Pancreas (tissue), 10 donors: ENCODE data around the gene ATG10. TPM values are rescaled to one million over a fixed set of nuclear protein-coding genes. Genes with fewer than 3 reads are reported as not detected.

Source experiments
- ATAC-seq, 4 donors: fragments of 200-7000 bp; cut with Tn5 transposase; one replicate each; pipeline versions ENCODE4 v1.8.0 to v1.9.1; 2020; ENCODE audit warnings: mild to moderate bottlenecking in 4 of 4, moderate library complexity in 4 of 4
- DNase-seq, 6 donors: peaks; one replicate each; pipeline ENCODE4 v3.0.0-alpha.2; 2020
- FAIRE-seq: peaks from 2 replicates; lab custom pipeline; 2012; peaks lifted over from hg19 to GRCh38; lab: Jason Lieb, UNC
- H3K27ac ChIP-seq, 4 donors: fragments of 200-600 bp; sonication (generic); 1 replicate in 3 of 4; 2 replicates in 1 of 4; pipeline versions ENCODE4 v1.5.0 to v1.8.0; 2020
- H3K27me3 ChIP-seq, 4 donors: fragments of 200-600 bp; one replicate each; pipeline ENCODE4 v1.8.0; 2021
- H3K36me3 ChIP-seq, 3 donors: fragments of 200-600 bp; sonication (generic) in 1 of 3; one replicate each; pipeline versions ENCODE4 v1.5.0 to v1.8.0; 2020 to 2021
- H3K4me1 ChIP-seq, 3 donors: fragments of 200-600 bp; one replicate each; pipeline ENCODE4 v1.8.0; 2021
- H3K4me3 ChIP-seq, 4 donors: fragments of 200-600 bp; sonication (generic) in 2 of 4; one replicate each; pipeline versions ENCODE4 v1.5.0 to v1.8.0; 2020 to 2021
- H3K9me3 ChIP-seq, 4 donors: fragments of 200-600 bp; one replicate each; pipeline ENCODE4 v1.8.0; 2021
- WGBS, 2 donors: extraction: QIAGEN DNeasy Blood & Tissue Kit; methylation state at CpG; one replicate each; pipeline ENCODE4 v1.1.7; 2013; 5-methylcytosine and 5-hydroxymethylcytosine counted together
- intact Hi-C, 3 donors: fragments of 100-400 bp; cut with DNase I; formaldehyde crosslinking; loops; one replicate each; pipeline versions ENCODE4 v1.11.1 to v1.14.2; 2022
- polyA plus RNA-seq, 2 donors: library from polyadenylated mRNA; stranded (reverse); fragments of 200-250 nt; gene quantifications; one replicate each; pipeline ENCODE4 v1.2.3, GENCODE V29; 2013
- total RNA-seq, 6 donors: library from RNA; stranded (reverse); fragmentation: NEBNext Ultra II Directional in 4 of 6; extraction: Animal tissue kit (Norgen Biotek cat#: 25700) in 4 of 6; gene quantifications; one replicate each; pipeline versions ENCODE4 v1.2.1 to v1.2.4, GENCODE V29; 2021 to 2023
- TF ChIP-seq, protein P1 (sequence below), 4 donors: fragments of 200-600 bp; sonication (generic) in 3 of 4; IDR thresholded peaks; one replicate each; pipeline versions ENCODE4 v1.5.0 to v1.8.0; 2021; ENCODE audit warnings: antibody characterized with exemption in 4 of 4
- donor health status: healthy with polysubstance abuse.
- donor health status: DM: no; HTN: no; CAD: no; lungs with moderate emphysema.
- donor health status: DM: no; HTN: no; CAD: no.
- donor health status: control.
- donor health status: control.
- donor health status: Bipolar disorder and iron deficiency.
- donor health status: DM: yes; HTN: yes; CAD: no.
- donor health status: DM: no; HTN: no; CAD: no.
- donor health status: DM: no; HTN: no; CAD: no.
- donor health status: DM: yes; HTN: yes; CAD: no.

ATG10 gene
- total and polyA plus RNA-seq, 8 donors, result 3.3 to 5.2 (median 3.5) TPM

DNA sequence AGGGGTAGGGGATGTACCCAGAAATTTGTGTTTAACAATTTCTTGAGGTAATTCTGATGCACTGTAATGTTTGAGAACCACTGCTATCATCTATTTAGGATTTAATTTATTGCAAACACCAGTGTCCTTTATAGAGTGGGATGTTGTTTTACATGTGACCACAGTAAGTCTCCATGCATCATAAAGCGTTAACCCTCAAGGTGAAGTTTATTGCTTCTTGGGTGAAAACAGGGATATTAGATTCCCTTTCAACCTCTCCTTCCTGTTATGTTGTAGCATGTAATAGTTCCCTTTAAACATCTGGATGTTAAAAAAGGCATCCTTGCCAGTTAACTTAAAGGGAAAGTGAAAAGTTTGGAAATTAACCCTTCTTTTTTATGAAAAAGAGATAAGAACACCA is 35.8 kb upstream of the ATG10 start:
- no peak for DNase-seq
- intact Hi-C loops, result no loop called here
- Histone ChIP-seq H3K36me3 (no peaks in the 10 kb centered on the region), H3K27me3 (no peaks in the 10 kb centered on the region), H3K4me1 (no peaks in the 10 kb centered on the region), H3K9me3 (no peaks in the 10 kb centered on the region), H3K27ac (no peak overlapping the region), H3K4me3 (no peak overlapping the region)
- TF ChIP-seq, protein P1, sequence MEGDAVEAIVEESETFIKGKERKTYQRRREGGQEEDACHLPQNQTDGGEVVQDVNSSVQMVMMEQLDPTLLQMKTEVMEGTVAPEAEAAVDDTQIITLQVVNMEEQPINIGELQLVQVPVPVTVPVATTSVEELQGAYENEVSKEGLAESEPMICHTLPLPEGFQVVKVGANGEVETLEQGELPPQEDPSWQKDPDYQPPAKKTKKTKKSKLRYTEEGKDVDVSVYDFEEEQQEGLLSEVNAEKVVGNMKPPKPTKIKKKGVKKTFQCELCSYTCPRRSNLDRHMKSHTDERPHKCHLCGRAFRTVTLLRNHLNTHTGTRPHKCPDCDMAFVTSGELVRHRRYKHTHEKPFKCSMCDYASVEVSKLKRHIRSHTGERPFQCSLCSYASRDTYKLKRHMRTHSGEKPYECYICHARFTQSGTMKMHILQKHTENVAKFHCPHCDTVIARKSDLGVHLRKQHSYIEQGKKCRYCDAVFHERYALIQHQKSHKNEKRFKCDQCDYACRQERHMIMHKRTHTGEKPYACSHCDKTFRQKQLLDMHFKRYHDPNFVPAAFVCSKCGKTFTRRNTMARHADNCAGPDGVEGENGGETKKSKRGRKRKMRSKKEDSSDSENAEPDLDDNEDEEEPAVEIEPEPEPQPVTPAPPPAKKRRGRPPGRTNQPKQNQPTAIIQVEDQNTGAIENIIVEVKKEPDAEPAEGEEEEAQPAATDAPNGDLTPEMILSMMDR (IDR thresholded peaks at IDR 0.05), result no peak
- ATAC-seq, result no peak
- no peak for FAIRE-seq
- WGBS, 2 donors, result 64 to 79% methylated on average over 1 of the region's 1 CpG

DNA sequence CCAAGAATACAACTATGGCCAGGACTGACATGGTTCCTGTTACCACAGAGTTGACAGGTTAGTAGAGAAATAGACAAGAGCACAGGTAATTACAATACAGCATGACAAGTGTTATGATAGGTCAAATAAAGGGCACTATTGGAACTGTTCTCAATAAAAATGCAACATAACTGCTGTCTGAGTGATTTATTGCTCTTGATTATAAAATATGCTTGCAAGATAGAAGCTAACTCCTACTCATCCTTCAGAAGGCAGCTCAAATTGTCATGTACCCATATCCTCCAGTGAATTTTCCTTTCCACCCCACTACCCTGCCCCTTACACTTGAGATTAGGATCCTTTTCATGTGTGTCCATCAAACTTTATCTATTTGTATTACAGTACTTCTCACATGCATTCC is 35.1 kb upstream of the ATG10 start:
- DNase-seq (no peak), ATAC-seq (no peak), FAIRE-seq (no peak)
- Histone ChIP-seq H3K36me3 (no peaks in the 10 kb centered on the region), H3K4me3 (no peak overlapping the region), H3K27ac (no peak overlapping the region), H3K4me1 (no peaks in the 10 kb centered on the region), H3K9me3 (no peaks in the 10 kb centered on the region), H3K27me3 (no peaks in the 10 kb centered on the region)
- TF ChIP-seq, protein P1 (IDR thresholded peaks at IDR 0.05), result no peak
- intact Hi-C loops, result no loop called here

DNA sequence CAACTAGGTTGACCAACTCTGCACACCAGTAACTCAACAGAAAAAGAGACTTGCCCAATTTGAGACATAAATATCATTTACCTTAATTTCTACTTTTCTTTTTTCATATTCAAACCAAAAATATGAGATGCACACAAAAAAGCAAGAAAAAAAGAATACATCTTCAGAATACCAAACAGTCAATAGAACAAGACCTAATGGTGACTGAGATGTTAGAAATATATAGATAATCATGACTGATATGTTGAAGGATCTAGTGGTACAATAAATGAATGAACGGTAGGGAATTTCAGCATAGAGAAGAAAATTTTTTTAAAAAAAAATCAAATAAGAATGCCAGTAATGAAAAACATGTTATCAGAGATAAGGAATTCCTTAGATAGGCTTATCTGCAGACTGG is 29.1 kb upstream of the ATG10 start:
- Histone ChIP-seq H3K9me3 (no peaks in the 10 kb centered on the region), H3K4me1 (no peaks in the 10 kb centered on the region), H3K27ac (no peak overlapping the region), H3K27me3 (no peaks in the 10 kb centered on the region), H3K4me3 (no peak overlapping the region), H3K36me3 (no peaks in the 10 kb centered on the region)
- FAIRE-seq, result no peak
- no peak for ATAC-seq
- no peak for DNase-seq
- 47 to 76% methylated on average over 1 of the region's 1 CpG for WGBS, 2 donors
- TF ChIP-seq, protein P1 (IDR thresholded peaks at IDR 0.05), result no peak
- intact Hi-C loops, result no loop called here

DNA sequence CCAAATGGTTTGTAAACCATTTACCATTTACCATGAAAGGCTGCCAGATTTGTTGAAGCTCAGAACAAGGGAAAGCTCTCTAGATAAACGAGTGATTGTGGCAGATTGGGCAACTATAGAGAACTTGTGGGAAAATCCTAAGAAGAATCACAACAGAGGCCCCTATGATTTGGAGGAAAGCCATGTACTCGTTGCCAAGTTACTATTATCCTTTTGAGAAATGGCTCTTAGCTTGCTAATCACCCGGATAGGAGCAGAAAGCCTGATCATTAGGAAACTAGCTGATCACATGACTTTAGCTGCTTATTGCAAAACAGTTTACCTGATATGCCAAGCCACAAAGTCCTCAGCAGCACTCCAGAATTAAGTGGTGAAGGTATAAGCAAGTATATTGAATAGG is 23.5 kb upstream of the ATG10 start:
- Histone ChIP-seq H3K36me3 (no peaks in the 10 kb centered on the region), H3K4me3 (no peak overlapping the region), H3K27ac (no peak overlapping the region), H3K27me3 (no peaks in the 10 kb centered on the region), H3K4me1 (no peaks in the 10 kb centered on the region), H3K9me3 (no peaks in the 10 kb centered on the region)
- 13 to 21% methylated on average over 3 of the region's 3 CpGs for WGBS, 2 donors
- no peak for FAIRE-seq
- intact Hi-C loops, result no loop called here
- peak in 2 of 4 donors; percentile 52 to 59 for ATAC-seq
- TF ChIP-seq, protein P1 (IDR thresholded peaks at IDR 0.05), result no peak
- no peak for DNase-seq

DNA sequence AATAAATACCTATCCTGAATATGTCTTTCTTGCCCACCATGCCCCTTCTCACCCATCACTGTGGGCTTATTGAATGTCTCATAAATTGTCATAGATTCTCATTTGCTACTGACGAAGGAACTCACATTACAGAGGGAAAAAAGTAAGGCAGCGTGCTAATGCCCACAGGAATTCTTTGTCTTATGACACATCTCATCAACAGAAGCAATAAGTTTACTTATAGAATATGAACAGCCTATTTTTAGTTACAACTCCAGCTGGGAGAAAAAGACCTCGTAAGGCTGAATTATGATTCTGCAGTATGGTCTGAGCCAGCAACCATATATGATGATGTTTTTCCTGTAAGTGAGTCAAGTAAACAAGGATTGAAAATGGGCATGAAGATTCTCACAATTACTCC is 22.4 kb upstream of the ATG10 start:
- no peaks in the 10 kb centered on the region for H3K9me3 ChIP-seq
- no peaks in the 10 kb centered on the region for H3K4me1 ChIP-seq
- H3K36me3 ChIP-seq, result no peaks in the 10 kb centered on the region
- H3K27me3 ChIP-seq, result no peaks in the 10 kb centered on the region
- no peak for DNase-seq
- no peak for FAIRE-seq
- ATAC-seq, result no peak
- TF ChIP-seq, protein P1 (IDR thresholded peaks at IDR 0.05), result no peak
- WGBS, 2 donors, result 89 to 94% methylated on average over 3 of the region's 3 CpGs
- no peak overlapping the region for H3K4me3 ChIP-seq
- H3K27ac ChIP-seq, result no peak overlapping the region
- intact Hi-C loops, result no loop called here
